ENCODE measurements around the gene KCNIP1.

KCNIP1 gene

DNA sequence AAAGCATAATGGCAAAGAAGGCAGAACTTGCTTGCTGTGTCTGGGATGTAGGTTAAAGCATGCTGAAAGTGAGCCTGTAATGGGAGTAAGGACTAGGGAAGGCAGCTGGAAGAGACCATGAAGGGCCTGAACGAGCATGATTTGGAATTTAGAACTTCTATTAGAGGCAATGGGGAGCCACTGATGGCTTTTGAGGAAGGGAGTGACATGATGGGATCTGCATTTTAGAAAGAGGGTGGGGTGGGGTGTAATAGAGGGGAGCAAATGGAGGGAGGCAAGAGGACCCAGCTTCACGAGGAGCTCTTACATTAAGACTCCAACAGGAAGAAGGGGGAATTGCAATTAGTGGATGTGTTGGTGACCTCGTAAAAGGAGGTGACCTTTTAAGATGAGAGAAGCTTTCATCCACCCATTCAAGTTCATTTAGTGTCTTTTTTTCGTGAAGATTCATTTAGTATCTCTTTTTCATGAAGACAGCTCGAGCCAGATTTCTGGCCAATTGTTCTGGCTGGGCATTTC lies 266.1 kb downstream of the KCNIP1 start:
- Mint-ChIP-seq H3K36me3 (ENCODE audit: low read depth) (no peaks in the 10 kb centered on the region), H3K4me1 (ENCODE audit: low read depth) (no peaks in the 10 kb centered on the region), H3K4me3 (no peak overlapping the region), H3K27ac (no peak overlapping the region), H3K9me3 (no peaks in the 10 kb centered on the region), H3K27me3 (peaks cover 13% of the 10 kb centered on the region)
- intact Hi-C loops (cut with micrococcal nuclease), result no loop called here

DNA sequence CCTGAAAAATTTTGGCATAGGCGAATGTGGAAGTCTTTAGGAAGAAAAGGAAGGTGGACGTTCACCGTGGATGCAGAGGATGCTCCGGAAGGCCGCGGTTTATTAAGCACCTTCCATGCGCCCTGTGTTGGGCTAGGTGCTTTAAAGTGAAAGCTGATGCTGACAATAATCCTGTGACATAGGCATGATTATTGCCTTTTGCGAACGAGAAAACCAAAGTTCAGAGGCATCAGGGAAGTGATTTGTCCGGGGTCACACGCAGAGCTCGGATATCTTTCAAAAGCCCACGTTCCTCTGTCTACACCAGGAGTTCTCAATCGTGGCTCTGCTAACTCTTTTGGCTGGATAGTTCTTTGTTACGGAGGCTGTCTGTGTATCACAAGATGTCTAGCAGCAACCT lies 267.7 kb downstream of the KCNIP1 start:
- Mint-ChIP-seq H3K9me3 (no peaks in the 10 kb centered on the region), H3K27ac (no peak overlapping the region), H3K4me3 (no peak overlapping the region), H3K27me3 (peaks cover 13% of the 10 kb centered on the region), H3K4me1 (ENCODE audit: low read depth) (no peaks in the 10 kb centered on the region), H3K36me3 (ENCODE audit: low read depth) (no peaks in the 10 kb centered on the region)
- intact Hi-C loops (cut with micrococcal nuclease), result no loop called here

DNA sequence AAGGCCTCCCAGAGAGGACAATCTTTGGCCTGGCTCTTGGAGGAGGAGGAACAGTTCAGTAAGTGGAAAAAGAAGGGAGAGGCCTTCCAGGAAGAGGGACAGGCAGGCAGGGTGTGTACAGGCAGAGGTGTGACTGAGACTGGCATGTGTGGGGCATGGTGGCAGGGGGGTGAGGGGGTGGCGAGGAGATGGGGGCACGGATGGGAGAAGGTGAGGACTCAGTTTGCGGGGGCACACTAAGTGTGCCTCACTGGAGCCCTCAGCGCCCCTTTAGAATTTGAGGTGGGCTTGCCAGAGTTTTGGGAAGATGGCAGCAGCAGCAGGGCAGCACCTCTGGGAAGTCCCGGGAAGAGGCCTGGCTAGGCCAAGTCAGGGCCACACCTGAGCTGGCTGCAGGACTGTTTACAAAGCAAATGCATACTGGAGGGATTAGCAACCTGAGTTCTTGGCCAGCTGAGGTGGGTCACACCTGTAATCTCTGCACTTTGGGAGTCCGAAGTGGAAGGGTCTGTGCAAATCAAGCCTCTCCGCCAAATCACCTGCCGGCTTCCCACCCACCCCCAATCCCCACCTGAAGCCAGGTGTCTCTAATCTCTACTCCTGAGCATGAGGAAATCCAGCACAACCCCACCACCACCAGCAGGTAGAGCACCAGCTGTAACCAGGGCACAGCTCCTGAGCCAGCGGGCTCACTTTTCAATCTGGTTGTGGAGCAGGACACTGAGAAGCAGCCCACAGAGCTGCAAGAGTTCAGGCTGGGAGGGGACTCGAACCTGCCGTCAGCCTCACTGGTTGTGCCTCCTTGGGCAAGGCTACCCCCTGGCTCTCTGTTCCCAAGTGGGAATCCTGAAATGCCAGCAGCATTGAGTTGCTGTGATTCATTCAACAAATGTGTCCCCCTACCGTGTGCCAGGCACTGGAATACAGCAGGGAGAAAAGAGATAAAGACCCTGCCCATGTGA lies 269.5 kb downstream of the KCNIP1 start:
- intact Hi-C loops (cut with micrococcal nuclease), result no loop called here
- H3K27ac Mint-ChIP-seq, result no peak overlapping the region
- H3K4me1 Mint-ChIP-seq (ENCODE audit: low read depth), result no peaks in the 10 kb centered on the region
- no peak overlapping the region for H3K4me3 Mint-ChIP-seq
- no peaks in the 10 kb centered on the region for H3K36me3 Mint-ChIP-seq (ENCODE audit: low read depth)
- no peaks in the 10 kb centered on the region for H3K9me3 Mint-ChIP-seq
- H3K27me3 Mint-ChIP-seq, result peaks cover 14% of the 10 kb centered on the region

DNA sequence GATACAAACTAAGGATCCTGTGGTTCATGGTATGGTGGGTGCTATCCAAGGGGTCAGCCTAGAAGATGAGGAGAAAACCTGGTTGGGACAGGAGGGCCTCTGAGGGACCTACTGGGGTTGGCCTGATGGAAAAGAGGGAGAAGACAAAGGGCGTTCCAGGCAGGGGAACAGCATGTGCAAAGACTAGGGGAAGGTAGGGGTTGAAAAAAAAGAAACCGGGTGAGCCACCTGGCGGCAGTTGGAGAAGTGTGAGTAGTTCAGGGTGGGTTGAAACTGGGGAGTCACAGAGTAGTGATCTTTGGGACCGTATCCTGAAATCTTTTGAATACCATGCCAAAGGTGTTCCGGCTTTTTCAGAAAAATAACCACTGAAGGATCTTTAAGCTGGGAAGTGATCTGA lies 271.0 kb downstream of the KCNIP1 start:
- no peaks in the 10 kb centered on the region for H3K36me3 Mint-ChIP-seq (ENCODE audit: low read depth)
- no peak overlapping the region for H3K27ac Mint-ChIP-seq
- H3K4me3 Mint-ChIP-seq, result no peak overlapping the region
- H3K9me3 Mint-ChIP-seq, result no peaks in the 10 kb centered on the region
- H3K4me1 Mint-ChIP-seq (ENCODE audit: low read depth), result no peaks in the 10 kb centered on the region
- peaks cover 9% of the 10 kb centered on the region for H3K27me3 Mint-ChIP-seq
- intact Hi-C loops (cut with micrococcal nuclease), result no loop called here

DNA sequence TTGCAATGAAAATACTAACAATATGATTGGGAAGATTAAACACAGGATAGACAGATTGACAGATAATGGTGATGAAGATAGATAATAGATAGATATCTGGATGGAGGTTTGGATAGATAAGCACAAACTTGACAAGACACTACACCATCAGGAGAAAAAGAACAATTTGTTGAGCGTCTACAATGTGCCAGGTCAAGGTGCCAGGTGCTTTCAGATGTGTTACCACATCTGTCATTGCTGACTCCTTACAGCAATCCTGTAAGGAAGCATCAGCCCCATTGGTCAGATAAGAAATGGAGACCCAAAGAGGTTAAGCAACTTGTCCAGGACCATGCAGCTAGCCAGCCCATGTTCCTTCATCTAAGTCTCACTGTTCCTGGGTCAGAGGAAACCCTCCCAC lies 278.1 kb downstream of the KCNIP1 start:
- Mint-ChIP-seq H3K4me1 (ENCODE audit: low read depth) (no peaks in the 10 kb centered on the region), H3K27me3 (peaks cover 2% of the 10 kb centered on the region), H3K36me3 (ENCODE audit: low read depth) (no peaks in the 10 kb centered on the region), H3K4me3 (no peak overlapping the region), H3K27ac (no peak overlapping the region), H3K9me3 (no peaks in the 10 kb centered on the region)
- intact Hi-C loops (cut with micrococcal nuclease), result no loop called here

DNA sequence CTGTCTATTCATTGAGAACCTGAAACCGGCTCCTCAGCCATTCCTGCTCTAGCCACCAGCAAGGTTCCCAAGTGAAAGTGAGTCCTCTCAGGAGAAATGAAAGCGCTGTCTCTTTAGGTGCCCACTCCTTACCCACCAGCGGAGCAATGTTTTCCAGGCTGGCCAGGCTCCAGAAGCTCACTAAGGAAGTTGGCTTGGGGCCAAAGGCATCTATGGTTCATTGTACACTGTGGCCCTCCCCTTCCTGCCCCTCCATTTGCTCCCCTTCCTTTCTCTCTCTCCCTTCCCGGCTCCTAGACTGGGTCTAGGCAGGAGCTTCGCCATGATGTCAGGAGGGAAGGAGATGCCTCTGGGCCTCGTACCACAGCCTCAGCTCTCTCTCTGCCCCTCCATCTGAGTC lies 278.6 kb downstream of the KCNIP1 start:
- no peaks in the 10 kb centered on the region for H3K4me1 Mint-ChIP-seq (ENCODE audit: low read depth)
- no peaks in the 10 kb centered on the region for H3K36me3 Mint-ChIP-seq (ENCODE audit: low read depth)
- H3K4me3 Mint-ChIP-seq, result no peak overlapping the region
- no peaks in the 10 kb centered on the region for H3K9me3 Mint-ChIP-seq
- no peak overlapping the region for H3K27ac Mint-ChIP-seq
- intact Hi-C loops (cut with micrococcal nuclease), result no loop called here
- peaks cover 2% of the 10 kb centered on the region for H3K27me3 Mint-ChIP-seq

DNA sequence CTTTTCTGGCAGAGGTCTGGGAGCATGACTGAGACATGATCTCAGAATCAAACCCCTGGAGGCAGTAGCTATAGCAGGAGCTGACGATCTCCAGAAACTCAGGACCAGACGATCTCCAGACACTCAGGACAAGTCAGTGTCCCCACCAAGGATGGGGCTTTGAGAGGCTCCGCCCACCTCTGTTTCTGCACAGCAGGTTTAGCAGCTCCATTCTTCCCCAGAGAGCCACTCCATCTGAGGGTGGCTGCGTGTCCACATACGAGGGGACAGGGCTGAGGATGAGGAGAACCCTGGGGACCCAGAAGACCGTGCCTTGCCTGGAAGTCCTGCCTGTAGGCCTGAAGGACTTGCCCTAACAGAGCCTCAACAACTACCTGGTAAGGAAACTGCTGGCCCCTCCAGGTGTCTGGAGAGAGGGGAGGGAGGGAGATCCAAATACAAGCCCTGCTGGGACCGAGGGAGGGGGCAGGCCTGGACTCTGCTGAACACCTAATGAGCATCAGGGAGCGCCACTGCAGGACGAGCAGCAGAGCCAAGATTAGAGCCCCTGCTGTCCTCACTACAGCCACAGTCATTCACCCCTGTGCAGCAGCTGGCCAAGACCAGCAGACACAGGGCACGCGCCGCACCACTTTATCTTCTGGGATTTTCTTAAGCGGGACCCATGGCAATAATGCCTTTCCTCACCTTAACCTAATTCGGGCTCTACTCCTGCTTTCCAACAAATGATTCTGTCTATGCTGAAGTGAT lies 279.9 kb downstream of the KCNIP1 start, which contains the start of gene GABRP:
Gene GABRP, plus strand, starts transcription at position 228 of the 750 bp plus-strand sequence. CDS start 4,891 bp downstream, outside the sequence.
- H3K9me3 Mint-ChIP-seq, result no peaks in the 10 kb centered on the region
- no peak within 1 kb of the TSS for H3K4me3 Mint-ChIP-seq
- H3K36me3 Mint-ChIP-seq (ENCODE audit: low read depth), result no peaks in the 10 kb centered on the region

DNA sequence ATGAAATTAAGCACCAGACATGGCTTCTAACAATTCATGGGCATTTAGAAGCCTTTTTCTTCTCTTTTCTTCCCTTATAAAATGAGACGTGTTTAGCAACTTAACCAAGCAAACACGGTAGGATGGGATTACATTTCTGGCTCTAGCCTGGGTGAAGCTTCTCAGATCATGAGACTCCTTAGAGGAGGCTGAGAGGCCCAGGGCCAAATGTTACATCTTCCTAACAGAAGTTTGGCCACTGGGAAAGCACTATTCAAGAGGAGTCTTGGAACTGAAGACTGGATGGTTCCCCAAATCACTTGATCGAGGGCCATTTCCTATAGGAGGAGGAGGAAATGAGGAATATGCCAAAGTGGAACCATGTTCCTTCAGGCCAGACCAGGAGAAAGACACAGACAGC lies 281.6 kb downstream of the KCNIP1 start:
- H3K27me3 Mint-ChIP-seq, result no peaks in the 10 kb centered on the region
- no peaks in the 10 kb centered on the region for H3K36me3 Mint-ChIP-seq (ENCODE audit: low read depth)
- no peak overlapping the region for H3K4me3 Mint-ChIP-seq
- no peaks in the 10 kb centered on the region for H3K9me3 Mint-ChIP-seq
- H3K4me1 Mint-ChIP-seq (ENCODE audit: low read depth), result no peaks in the 10 kb centered on the region
- H3K27ac Mint-ChIP-seq, result no peak overlapping the region
- intact Hi-C loops (cut with micrococcal nuclease), result no loop called here

More for the DNA sequence above, 279.9 kb downstream of the KCNIP1 start, which contains the start of gene GABRP:
- H3K27me3 Mint-ChIP-seq, result no peaks in the 10 kb centered on the region
- intact Hi-C loops (cut with micrococcal nuclease), result no loop called here
- no peaks in the 10 kb centered on the region for H3K4me1 Mint-ChIP-seq (ENCODE audit: low read depth)
- H3K27ac Mint-ChIP-seq, result no peak within 1 kb of the TSS

Data from dendritic cell treated with granulocyte-macrophage colony-stimulating factor and Interleukin-4, amounts not matched to agents 40 ng/mL and 50 ng/mL, for 4 days (primary cell).